Smooth muscle cell (in vitro differentiated cells): ENCODE data around the gene RFESD. TPM values are rescaled to one million over a fixed set of nuclear protein-coding genes. Genes with fewer than 3 reads are reported as not detected.
"Not testable (repeated sequence)": the region's sequence is repeated elsewhere in the genome, so short reads cannot be mapped to it uniquely, and the experiment has no call there.

Source experiments
- DNase-seq: peaks from one replicate; lab custom pipeline; 2025; ENCODE audit not compliant: unreplicated experiment; lab: John Stamatoyannopoulos, UW
- H2AFZ ChIP-seq: fragments of 200-600 bp; sonication (generic); 2 replicates; pipeline ENCODE4 v1.6.0; 2016; ENCODE audit warnings: antibody characterized with exemption, low read depth, mild to moderate bottlenecking
- H3F3A ChIP-seq: fragments of 200-600 bp; sonication (generic); 2 replicates; pipeline ENCODE4 v1.6.0; 2017; ENCODE audit warnings: antibody characterized with exemption, low read depth
- H3K27ac ChIP-seq: fragments of 200-600 bp; sonication (generic); 2 replicates; pipeline ENCODE4 v1.5.1; 2016; ENCODE audit warnings: low read depth, mild to moderate bottlenecking
- H3K27me3 ChIP-seq: fragments of 200-600 bp; sonication (generic); 2 replicates; pipeline ENCODE4 v1.6.1; 2016; ENCODE audit warnings: low read depth, mild to moderate bottlenecking
- H3K36me3 ChIP-seq: fragments of 200-600 bp; sonication (generic); 2 replicates; pipeline ENCODE4 v1.5.1; 2016; ENCODE audit warnings: low read depth
- H3K4me1 ChIP-seq: fragments of 200-600 bp; sonication (generic); 2 replicates; pipeline ENCODE4 v1.5.1; 2016; ENCODE audit warnings: low read depth
- H3K4me2 ChIP-seq: fragments of 200-600 bp; sonication (generic); 2 replicates; pipeline ENCODE4 v1.6.0; 2016; ENCODE audit warnings: mild to moderate bottlenecking
- H3K4me3 ChIP-seq: fragments of 200-600 bp; sonication (generic); 2 replicates; pipeline ENCODE4 v1.5.1; 2016; ENCODE audit warnings: mild to moderate bottlenecking
- H3K79me2 ChIP-seq: fragments of 200-600 bp; sonication (generic); 2 replicates; pipeline ENCODE4 v1.6.0; 2016; ENCODE audit warnings: low read depth, mild to moderate bottlenecking
- H3K9ac ChIP-seq: fragments of 200-600 bp; sonication (generic); 2 replicates; pipeline ENCODE4 v1.6.0; 2016; ENCODE audit warnings: low read depth
- H3K9me3 ChIP-seq: fragments of 200-600 bp; sonication (generic); replicated peaks from 2 replicates; pipeline ENCODE4 v1.5.1; 2016; ENCODE audit warnings: low read depth
- H4K20me1 ChIP-seq: fragments of 200-600 bp; sonication (generic); 2 replicates; pipeline ENCODE4 v1.6.0; 2016; ENCODE audit warnings: low read depth
- CTCF ChIP-seq: fragments of 200-600 bp; sonication (generic); IDR thresholded peaks from 2 replicates; pipeline ENCODE4 v1.5.1; 2017; ENCODE audit warnings: borderline replicate concordance, mild to moderate bottlenecking, antibody characterized with exemption; ENCODE audit not compliant: insufficient read depth, poor library complexity, severe bottlenecking
- WGBS: methylation state at CpG from one replicate; pipeline ENCODE4 v1.1.7; 2016; ENCODE audit warnings: low lambda C conversion rate; 5-methylcytosine and 5-hydroxymethylcytosine counted together
- polyA plus RNA-seq: library from polyadenylated mRNA; unstranded; fragments of >200 nt; fragmentation: Nextera tagmentation; extraction: Ambion mirVana; gene quantifications from 2 replicates; pipeline ENCODE4 v1.2.1, GENCODE V29; 2016
- total RNA-seq: library from RNA; depleted of rRNA; stranded (reverse); fragments of >200 nt; gene quantifications from 2 replicates; pipeline ENCODE4 v1.2.3, GENCODE V29; 2014

RFESD gene
- total and polyA plus RNA-seq, 2 experiments from 2014 or later = 3.6 to 6.8 TPM

DNA sequence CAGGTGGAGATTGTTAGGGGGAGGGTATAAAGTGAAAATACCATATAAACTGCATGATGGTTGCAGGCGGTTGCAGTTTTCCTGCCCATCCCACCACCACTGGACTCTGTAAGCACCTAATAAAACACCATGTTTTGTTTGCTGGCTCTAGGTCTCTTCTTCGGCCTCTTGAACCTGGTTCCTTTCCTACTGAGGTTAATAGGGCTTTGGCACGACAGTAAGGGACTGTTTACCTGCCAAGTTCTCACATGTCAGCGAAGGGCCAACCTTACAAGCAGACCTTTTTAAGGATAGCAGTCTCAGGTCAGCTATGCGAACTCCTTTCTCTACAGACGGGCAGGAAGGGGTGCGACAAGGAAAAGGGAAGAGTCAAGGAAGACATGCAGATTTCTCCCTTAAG, 3.4 kb upstream of the RFESD start:
- no peaks in the 10 kb centered on the region for H3K36me3 ChIP-seq
- no peaks in the 10 kb centered on the region for H3K9me3 ChIP-seq
- no peak for DNase-seq
- H3K27ac ChIP-seq = no peak overlapping the region
- peaks cover 9% of the 10 kb centered on the region for H3K4me1 ChIP-seq
- peaks cover 14% of the 10 kb centered on the region for H3F3A ChIP-seq
- WGBS = 91% methylated on average over 7 of the region's 7 CpGs
- H3K4me2 ChIP-seq = no peak overlapping the region
- H3K9ac ChIP-seq = no peak overlapping the region
- H3K4me3 ChIP-seq = no peak overlapping the region
- no peaks in the 10 kb centered on the region for H4K20me1 ChIP-seq
- no peaks in the 10 kb centered on the region for H3K79me2 ChIP-seq
- no peak overlapping the region for H2AFZ ChIP-seq
- no peaks in the 10 kb centered on the region for H3K27me3 ChIP-seq
- no peak for TF ChIP-seq CTCF

DNA sequence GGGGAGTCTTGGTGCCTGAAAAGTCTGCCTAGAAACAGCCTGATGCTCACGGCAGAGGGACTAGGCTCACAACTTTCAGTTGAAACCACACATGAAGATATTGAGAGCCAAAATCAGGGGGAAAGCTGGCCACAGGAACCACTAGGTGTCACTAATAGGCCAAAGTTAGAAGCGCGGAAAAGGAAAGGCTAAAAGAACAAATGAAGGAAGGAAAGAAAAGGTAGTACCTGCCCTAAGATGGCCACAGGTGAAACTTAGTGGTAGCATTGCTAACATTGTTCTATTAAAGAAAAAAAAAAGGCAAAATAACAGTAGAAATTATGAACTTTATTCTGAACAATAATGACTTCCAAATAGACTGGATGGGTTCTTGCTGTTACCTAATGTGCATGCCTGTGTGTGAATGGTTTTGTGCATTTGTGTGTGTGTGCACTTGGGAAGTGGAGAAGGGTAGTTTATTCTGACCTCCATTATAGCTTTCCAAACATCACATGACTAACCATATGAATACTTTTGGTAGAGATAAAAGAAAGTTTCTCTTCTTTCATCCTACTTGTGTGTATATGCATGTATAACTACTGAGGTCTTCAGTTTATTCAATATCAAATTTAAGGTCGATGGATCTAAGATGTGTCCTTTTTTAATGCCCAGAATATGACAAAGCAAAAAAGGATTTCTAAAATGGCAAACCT, 2.1 kb upstream of the RFESD start:
- peaks cover 9% of the 10 kb centered on the region for H3K4me1 ChIP-seq
- no peaks in the 10 kb centered on the region for H4K20me1 ChIP-seq
- no peaks in the 10 kb centered on the region for H3K9me3 ChIP-seq
- no peak overlapping the region for H3K9ac ChIP-seq
- H3K27me3 ChIP-seq = no peaks in the 10 kb centered on the region
- no peak overlapping the region for H3K4me3 ChIP-seq
- no peak overlapping the region for H3K27ac ChIP-seq
- H3K79me2 ChIP-seq = no peaks in the 10 kb centered on the region
- 30% methylated on average over 4 of the region's 4 CpGs for WGBS
- DNase-seq = no peak
- TF ChIP-seq CTCF = peak; percentile 71
- H3K36me3 ChIP-seq = no peaks in the 10 kb centered on the region
- no peak overlapping the region for H3K4me2 ChIP-seq
- no peak overlapping the region for H2AFZ ChIP-seq
- peaks cover 14% of the 10 kb centered on the region for H3F3A ChIP-seq

DNA sequence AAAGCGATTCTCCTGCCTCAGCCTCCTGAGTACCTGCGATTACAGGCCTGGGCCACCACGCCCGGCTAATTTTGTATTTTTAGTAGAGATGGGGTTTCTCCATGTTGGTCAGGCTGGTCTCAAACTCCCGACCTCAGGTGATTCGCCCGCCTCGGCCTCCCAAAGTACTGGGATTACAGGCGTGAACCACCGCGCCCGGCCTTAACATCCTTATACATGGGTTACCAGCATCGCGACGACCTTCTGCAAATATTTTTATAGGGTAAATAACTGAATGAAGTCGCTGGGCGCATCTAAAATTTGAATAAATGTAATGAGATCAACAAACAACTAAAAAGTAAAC, 380 bp upstream of the RFESD start:
- H3F3A ChIP-seq = peaks cover 14% of the 10 kb centered on the region
- H3K9ac ChIP-seq, DNase-seq, H3K9me3 ChIP-seq, H3K79me2 ChIP-seq, H3K4me1 ChIP-seq, H3K36me3 ChIP-seq, H4K20me1 ChIP-seq, H3K27me3 ChIP-seq: not testable (repeated sequence)
- peak overlapping the region; percentile 76 for H2AFZ ChIP-seq
- peak overlapping the region; percentile 94 for H3K4me2 ChIP-seq
- 93% methylated on average over 17 of the region's 17 CpGs for WGBS
- peak overlapping the region; percentile 86 for H3K27ac ChIP-seq
- H3K4me3 ChIP-seq = peak overlapping the region; percentile 68

DNA sequence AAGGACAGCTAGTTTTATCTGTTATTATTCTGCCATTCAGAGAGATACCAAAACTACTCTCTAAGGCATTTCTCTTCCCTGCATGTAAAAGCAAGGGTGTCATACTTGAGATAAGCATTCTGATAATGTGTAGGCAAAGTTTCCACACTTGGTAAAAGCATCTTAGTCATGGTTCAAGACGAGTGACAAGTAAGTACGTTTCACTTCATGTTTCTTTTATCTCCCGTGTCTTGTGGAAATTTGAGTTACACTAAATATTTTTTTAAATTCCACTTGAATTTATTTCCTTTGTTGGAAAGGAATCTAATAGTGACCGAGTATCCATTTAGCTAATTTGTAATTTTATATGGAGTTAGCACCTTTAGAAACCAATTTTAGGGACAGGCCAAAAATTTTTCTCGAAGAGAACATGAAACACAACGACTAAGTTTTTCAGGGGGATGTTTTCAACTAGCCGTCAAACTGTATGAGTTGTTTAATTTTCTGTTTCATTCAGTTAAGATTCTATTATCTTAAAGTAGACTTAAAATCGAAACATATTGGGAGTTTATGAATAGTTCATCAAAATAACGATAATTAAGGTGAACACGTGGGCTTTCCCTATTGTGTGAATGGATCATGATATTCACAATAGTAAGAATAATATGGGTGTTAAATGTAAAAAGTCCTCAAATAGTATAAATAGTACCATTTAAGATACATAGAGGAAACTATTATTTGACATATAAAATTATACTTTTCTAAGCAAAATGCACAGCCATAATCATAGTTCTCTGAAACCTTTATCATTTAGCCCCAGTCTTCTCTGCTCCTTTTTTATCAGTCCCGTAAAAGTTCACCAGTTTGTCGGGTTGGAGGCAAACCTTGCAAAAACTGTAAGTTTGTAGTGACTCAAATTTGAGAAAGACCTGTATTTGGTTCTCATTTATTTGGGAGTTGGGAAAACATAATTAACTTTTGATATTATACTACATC, 1.6 kb downstream of the RFESD start:
- no peaks in the 10 kb centered on the region for H3K36me3 ChIP-seq
- peak overlapping the region; percentile 94 for H3K4me2 ChIP-seq
- H3K9ac ChIP-seq = no peak overlapping the region
- peaks cover 14% of the 10 kb centered on the region for H3F3A ChIP-seq
- DNase-seq = no peak
- no peak for TF ChIP-seq CTCF
- H3K9me3 ChIP-seq = no peaks in the 10 kb centered on the region
- peak overlapping the region; percentile 86 for H3K27ac ChIP-seq
- H3K79me2 ChIP-seq = no peaks in the 10 kb centered on the region
- H3K4me3 ChIP-seq = peak overlapping the region; percentile 68
- no peaks in the 10 kb centered on the region for H4K20me1 ChIP-seq
- WGBS = 65% methylated on average over 12 of the region's 12 CpGs
- H2AFZ ChIP-seq = peak overlapping the region; percentile 97
- peaks cover 9% of the 10 kb centered on the region for H3K4me1 ChIP-seq
- H3K27me3 ChIP-seq = no peaks in the 10 kb centered on the region
